ENCODE measurements around the gene TNS3. TPM values are rescaled to one million over a fixed set of nuclear protein-coding genes. Genes with fewer than 3 reads are reported as not detected.

The TNS3 gene
- total RNA-seq, 4 donors from 2014 or later, result 6.6 to 16.0 (median 9.6) TPM

- Histone ChIP-seq H3K27me3 (no peaks in the 10 kb centered on the region), H3K4me1 (peaks cover 10 to 27% (median 17%) of the 10 kb centered on the region in 3 donors), H3K36me3 (no peaks in the 10 kb centered on the region), H3K9me3 (no peaks in the 10 kb centered on the region), H3K4me3 (no peak overlapping the region), H3K27ac (no peak overlapping the region)
- DNase-seq, result no peak
- intact Hi-C loops (cut with DNase I), result no loop called here
- TF ChIP-seq POLR2A (IDR thresholded peaks at IDR 0.05) (no peak), CTCF (IDR thresholded peaks at IDR 0.05) (no peak)
- WGBS, 2 donors, result 93 to 97% methylated on average over 8 to 14 of the region's 17 CpGs
Observed at GRCh38 chr7:47559306-47560220, 22.3 kb downstream of the TNS3 start.

DNA sequence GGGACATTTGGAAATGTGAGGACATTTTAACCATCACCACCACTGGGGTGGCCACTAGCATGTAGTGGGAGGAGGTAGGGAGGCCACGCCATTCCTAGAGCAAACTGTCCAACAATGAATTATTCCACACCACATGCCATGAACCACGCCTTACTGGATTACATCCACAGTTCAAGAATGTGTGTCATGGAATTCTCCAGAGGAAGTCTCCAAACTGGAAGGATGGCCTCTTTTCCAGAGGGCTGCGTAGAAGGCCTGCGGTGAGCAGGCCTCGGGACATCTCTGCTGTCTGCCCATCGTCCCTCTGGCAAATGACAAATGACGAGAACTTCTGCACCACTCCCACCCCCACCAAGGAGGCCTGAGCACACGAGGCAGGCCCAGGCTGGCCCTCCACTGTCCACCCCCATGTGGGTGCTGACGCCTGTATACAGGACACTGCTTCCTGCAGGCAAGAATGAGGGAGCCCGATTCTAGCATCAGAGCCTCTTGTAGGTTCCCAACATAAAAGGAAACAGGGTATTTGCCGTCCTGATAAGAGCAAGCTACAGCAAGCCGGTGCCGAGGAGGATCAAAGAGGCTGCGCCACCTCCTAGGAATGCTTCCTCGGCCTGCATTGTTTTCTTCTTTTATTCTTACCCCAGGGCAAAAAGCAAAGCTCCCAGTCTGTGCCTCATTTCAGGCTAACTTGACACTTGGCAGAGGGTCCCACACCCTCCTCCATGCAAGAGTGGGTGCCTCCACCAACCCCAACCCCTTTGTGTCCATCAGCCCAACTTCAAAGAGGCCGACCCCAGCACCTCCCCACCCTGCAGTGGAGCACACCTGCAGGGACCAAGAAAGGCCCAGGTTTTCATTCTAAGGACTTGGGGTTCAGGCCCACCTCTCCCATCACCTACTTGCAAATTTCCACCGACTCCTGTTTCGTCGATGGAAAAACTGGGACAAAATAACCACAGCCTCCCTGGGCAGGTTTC lies 23.9 kb downstream of the TNS3 start:
- peaks cover 10 to 31% (median 20%) of the 10 kb centered on the region in 3 donors for H3K4me1 ChIP-seq
- peak overlapping the region; percentile 7 to 54 (median 34) for H3K27ac ChIP-seq
- intact Hi-C loops (cut with DNase I), result no loop called here
- TF ChIP-seq CTCF (IDR thresholded peaks at IDR 0.05), result no peak
- TF ChIP-seq POLR2A (IDR thresholded peaks at IDR 0.05), result no peak
- H3K9me3 ChIP-seq, result no peaks in the 10 kb centered on the region
- no peaks in the 10 kb centered on the region for H3K36me3 ChIP-seq
- no peak overlapping the region for H3K4me3 ChIP-seq
- H3K27me3 ChIP-seq, result no peaks in the 10 kb centered on the region
- 48 to 49% methylated on average over 7 to 9 of the region's 19 CpGs for WGBS, 2 donors
- no peak for DNase-seq

DNA sequence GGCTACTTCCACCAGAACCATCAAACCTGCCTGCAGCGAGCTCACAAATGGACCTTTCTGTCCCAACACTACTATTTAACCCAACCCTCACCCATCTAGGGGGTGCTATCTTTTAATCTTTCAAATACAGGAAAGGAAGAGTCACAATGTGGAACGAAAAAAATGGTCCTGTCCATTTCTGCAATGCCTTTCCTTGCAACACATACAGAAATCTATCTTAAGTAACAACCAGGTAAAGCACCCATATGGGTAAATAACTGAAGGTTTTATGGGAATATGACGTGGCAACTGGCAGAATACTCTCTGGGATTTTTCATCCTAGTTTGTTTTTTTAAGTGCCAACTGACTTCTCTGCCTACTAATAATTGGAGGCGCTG lies 24.6 kb downstream of the TNS3 start:
- DNase-seq, result no peak
- peaks cover 12 to 37% (median 20%) of the 10 kb centered on the region in 3 donors for H3K4me1 ChIP-seq
- no peaks in the 10 kb centered on the region for H3K27me3 ChIP-seq
- intact Hi-C loops (cut with DNase I), result no loop called here
- no peak overlapping the region for H3K4me3 ChIP-seq
- WGBS, 2 donors, result 53 to 64% methylated on average over 4 of the region's 4 CpGs
- peak overlapping the region; percentile 18 to 54 (median 34) for H3K27ac ChIP-seq
- no peaks in the 10 kb centered on the region for H3K36me3 ChIP-seq
- TF ChIP-seq POLR2A (IDR thresholded peaks at IDR 0.05) (no peak), CTCF (IDR thresholded peaks at IDR 0.05) (no peak)
- H3K9me3 ChIP-seq, result no peaks in the 10 kb centered on the region

DNA sequence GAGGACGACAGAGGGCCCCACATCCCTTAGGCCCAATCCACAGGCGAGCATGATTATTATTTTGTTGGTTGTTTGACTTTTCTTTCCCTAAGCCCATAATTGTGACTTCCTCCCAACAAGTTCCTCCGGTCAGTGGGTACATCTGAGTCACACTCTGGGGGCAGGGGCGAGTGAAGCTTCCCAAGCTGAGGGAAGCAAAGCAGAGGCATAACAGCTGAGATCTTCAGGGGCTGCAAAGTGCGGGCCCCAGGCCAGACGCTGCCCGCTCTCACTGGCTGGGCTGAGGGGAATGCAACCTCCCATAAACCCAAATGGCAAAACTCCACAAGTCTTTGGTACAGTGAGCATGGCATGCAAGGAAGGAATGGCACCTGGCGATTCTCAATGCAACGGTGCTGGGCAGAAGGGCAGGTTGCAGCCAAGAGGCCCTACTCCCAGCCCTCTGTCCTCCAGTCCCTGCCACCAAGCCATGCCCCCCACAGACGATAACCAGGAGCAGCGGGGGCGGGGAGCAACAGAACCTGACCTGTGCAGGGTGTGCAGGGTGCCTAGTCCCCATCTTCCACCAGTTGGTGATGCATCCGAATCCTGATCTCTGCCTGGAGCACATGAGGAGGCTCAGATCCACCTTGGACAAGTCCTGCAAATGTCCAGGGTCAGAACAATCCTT lies 25.3 kb downstream of the TNS3 start:
- peaks cover 14 to 44% (median 23%) of the 10 kb centered on the region in 3 donors for H3K4me1 ChIP-seq
- DNase-seq, result no peak

More for the DNA sequence above, 25.3 kb downstream of the TNS3 start:
- Histone ChIP-seq H3K27me3 (no peaks in the 10 kb centered on the region), H3K4me3 (no peak overlapping the region), H3K27ac (peak overlapping the region in 1 of 4 donors; percentile 18), H3K9me3 (no peaks in the 10 kb centered on the region), H3K36me3 (no peaks in the 10 kb centered on the region)
- intact Hi-C loops (cut with DNase I), result no loop called here
- no peak for TF ChIP-seq CTCF (IDR thresholded peaks at IDR 0.05)
- 75 to 88% methylated on average over 6 of the region's 13 CpGs for WGBS, 2 donors
